WTC11 (cell line): ENCODE measurements around the gene RUSF1. TPM values are rescaled to one million over a fixed set of nuclear protein-coding genes. Genes with fewer than 3 reads are reported as not detected.
"Not testable (repeated sequence)": the region's sequence is repeated elsewhere in the genome, so short reads cannot be mapped to it uniquely, and the experiment has no call there.

Experiments
- ATAC-seq: fragments of 200-7000 bp; cut with Tn5 transposase; 2 replicates; pipeline ENCODE4 v1.10.0; 2021; ENCODE audit warnings: mild to moderate bottlenecking, moderate library complexity
- CTCF ChIA-PET: fragments of 300-600 bp; sonication (Branson Sonifier 250); formaldehyde crosslinking; loops from one replicate; lab custom pipeline; 2021; ENCODE audit warnings: antibody characterized with exemption; lab: Charles Lee
- POLR2A ChIA-PET: fragments of 350-600 bp; sonication (Branson Sonifier 250); formaldehyde crosslinking; loops from one replicate; lab custom pipeline; 2021; ENCODE audit warnings: antibody characterized with exemption; lab: Charles Lee
- DNase-seq: peaks from one replicate; pipeline ENCODE4 v3.0.0; 2021; ENCODE audit warnings: low spot score
- H3K27ac Mint-ChIP-seq: 2 replicates; pipeline ENCODE4 v1.8.0; 2021; ENCODE audit warnings: mixed read lengths
- H3K27me3 Mint-ChIP-seq: 2 replicates; pipeline ENCODE4 v1.8.0; 2021; ENCODE audit warnings: low read depth, mild to moderate bottlenecking, moderate library complexity, mixed read lengths
- H3K36me3 Mint-ChIP-seq: 2 replicates; pipeline ENCODE4 v1.8.0; 2021; ENCODE audit warnings: mixed read lengths
- H3K4me1 Mint-ChIP-seq: 2 replicates; pipeline ENCODE4 v1.8.0; 2022; ENCODE audit warnings: mixed read lengths
- H3K4me3 Mint-ChIP-seq: 2 replicates; pipeline ENCODE4 v1.8.0; 2021; ENCODE audit warnings: mild to moderate bottlenecking, moderate library complexity, mixed read lengths
- H3K9me3 Mint-ChIP-seq: 2 replicates; pipeline ENCODE4 v1.8.0; 2021; ENCODE audit warnings: mixed read lengths
- ELF4 ChIP-seq: sonication (generic); formaldehyde crosslinking; IDR thresholded peaks from 2 replicates; pipeline ENCODE4 v1.8.1; 2022; ENCODE audit warnings: low read depth, mild to moderate bottlenecking, moderate library complexity, missing genetic modification reagents
- ESRRA ChIP-seq: sonication (generic); formaldehyde crosslinking; IDR thresholded peaks from 2 replicates; pipeline ENCODE4 v1.8.1; 2022; ENCODE audit warnings: mild to moderate bottlenecking, missing genetic modification reagents, borderline replicate concordance
- FOXJ3 ChIP-seq: sonication (generic); formaldehyde crosslinking; IDR thresholded peaks from 2 replicates; pipeline ENCODE4 v1.9.0; 2021; ENCODE audit warnings: missing genetic modification reagents, mild to moderate bottlenecking, borderline replicate concordance
- TP53 ChIP-seq: sonication (generic); formaldehyde crosslinking; IDR thresholded peaks from 2 replicates; pipeline ENCODE4 v1.8.1; 2023; ENCODE audit warnings: mild to moderate bottlenecking, missing genetic modification reagents
- ZBTB21 ChIP-seq: sonication (generic); formaldehyde crosslinking; IDR thresholded peaks from 2 replicates; pipeline ENCODE4 v1.8.1; 2023; ENCODE audit warnings: mild to moderate bottlenecking, missing genetic modification reagents, borderline replicate concordance
- ZNF138 ChIP-seq: sonication (generic); formaldehyde crosslinking; conservative IDR thresholded peaks from 2 replicates; pipeline ENCODE4 v1.8.1; 2022; ENCODE audit warnings: mild to moderate bottlenecking, moderate library complexity, missing genetic modification reagents
- total RNA-seq: library from RNA; stranded (reverse); gene quantifications from 3 replicates; pipeline ENCODE4 v1.2.3, GENCODE V29; 2021
- TF ChIP-seq, protein P1 (sequence below): sonication (generic); formaldehyde crosslinking; IDR thresholded peaks from 2 replicates; pipeline ENCODE4 v1.8.0; 2023; ENCODE audit warnings: missing genetic modification reagents
- TF ChIP-seq, protein P2 (sequence below): fragments of 250-450 bp; sonication (Bioruptor Pico); IDR thresholded peaks from 2 replicates; pipeline ENCODE4 v1.9.0; 2021; ENCODE audit warnings: mild to moderate bottlenecking
- TF ChIP-seq, protein P3 (sequence below): sonication (generic); formaldehyde crosslinking; conservative IDR thresholded peaks from 2 replicates; pipeline ENCODE4 v1.8.1; 2023; ENCODE audit warnings: mild to moderate bottlenecking, low read depth, missing genetic modification reagents, moderate library complexity
- TF ChIP-seq, protein P4 (sequence below): fragments of 250-450 bp; sonication (Bioruptor Pico); IDR thresholded peaks from 2 replicates; pipeline ENCODE4 v1.9.0; 2021; ENCODE audit warnings: mild to moderate bottlenecking, borderline replicate concordance
- TF ChIP-seq, protein P5 (sequence below): sonication (generic); formaldehyde crosslinking; IDR thresholded peaks from 2 replicates; pipeline ENCODE4 v1.8.0; 2022; ENCODE audit warnings: missing genetic modification reagents
- TF ChIP-seq, protein P6 (sequence below): sonication (generic); formaldehyde crosslinking; IDR thresholded peaks from 2 replicates; pipeline ENCODE4 v1.8.1; 2023; ENCODE audit warnings: mild to moderate bottlenecking, missing genetic modification reagents
- TF ChIP-seq, protein P7 (sequence below): sonication (generic); formaldehyde crosslinking; IDR thresholded peaks from 2 replicates; pipeline ENCODE4 v1.8.1; 2023; ENCODE audit warnings: mild to moderate bottlenecking, missing genetic modification reagents, moderate library complexity

RUSF1 gene
- total RNA-seq, 1 experiment from 2014 or later = 35.9 TPM

DNA sequence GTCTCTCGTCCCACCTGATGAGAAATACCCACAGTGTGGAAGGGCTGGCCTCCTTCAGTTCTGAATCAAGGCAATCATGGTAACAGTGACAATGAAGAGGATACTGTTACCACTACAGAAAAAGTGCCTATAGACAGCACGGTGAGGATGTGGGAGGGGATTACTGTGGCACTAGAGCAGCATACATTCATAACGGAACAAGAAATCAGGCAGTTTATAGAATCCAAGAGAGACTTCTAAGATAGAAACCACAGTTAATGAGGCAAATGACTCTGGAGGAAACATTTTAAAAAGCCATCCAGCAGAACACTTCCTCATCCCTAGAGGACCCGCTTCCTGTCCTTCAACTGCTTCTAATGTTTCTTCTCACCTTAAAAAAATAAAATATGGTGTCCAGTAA is 2.7 kb downstream of the RUSF1 start:
- Mint-ChIP-seq H3K4me1 (peaks cover 39% of the 10 kb centered on the region), H3K9me3 (no peaks in the 10 kb centered on the region), H3K27me3 (no peaks in the 10 kb centered on the region), H3K4me3 (no peak overlapping the region), H3K36me3 (peaks cover under 1% of the 10 kb centered on the region; the same call in 1 of the 2 replicates), H3K27ac (no peak overlapping the region)
- TF ChIP-seq ZNF138 (CRISPR knock-in tag) (no peak), FOXJ3 (CRISPR knock-in tag) (no peak)
- TF ChIP-seq, protein P1, sequence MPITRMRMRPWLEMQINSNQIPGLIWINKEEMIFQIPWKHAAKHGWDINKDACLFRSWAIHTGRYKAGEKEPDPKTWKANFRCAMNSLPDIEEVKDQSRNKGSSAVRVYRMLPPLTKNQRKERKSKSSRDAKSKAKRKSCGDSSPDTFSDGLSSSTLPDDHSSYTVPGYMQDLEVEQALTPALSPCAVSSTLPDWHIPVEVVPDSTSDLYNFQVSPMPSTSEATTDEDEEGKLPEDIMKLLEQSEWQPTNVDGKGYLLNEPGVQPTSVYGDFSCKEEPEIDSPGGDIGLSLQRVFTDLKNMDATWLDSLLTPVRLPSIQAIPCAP (CRISPR knock-in tag) = no peak
- TF ChIP-seq, protein P2, sequence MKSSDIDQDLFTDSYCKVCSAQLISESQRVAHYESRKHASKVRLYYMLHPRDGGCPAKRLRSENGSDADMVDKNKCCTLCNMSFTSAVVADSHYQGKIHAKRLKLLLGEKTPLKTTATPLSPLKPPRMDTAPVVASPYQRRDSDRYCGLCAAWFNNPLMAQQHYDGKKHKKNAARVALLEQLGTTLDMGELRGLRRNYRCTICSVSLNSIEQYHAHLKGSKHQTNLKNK (CRISPR knock-in tag) = no peak
- ATAC-seq (no peak), DNase-seq (no peak)
- ChIA-PET CTCF (no interaction called here), POLR2A (no interaction called here)

DNA sequence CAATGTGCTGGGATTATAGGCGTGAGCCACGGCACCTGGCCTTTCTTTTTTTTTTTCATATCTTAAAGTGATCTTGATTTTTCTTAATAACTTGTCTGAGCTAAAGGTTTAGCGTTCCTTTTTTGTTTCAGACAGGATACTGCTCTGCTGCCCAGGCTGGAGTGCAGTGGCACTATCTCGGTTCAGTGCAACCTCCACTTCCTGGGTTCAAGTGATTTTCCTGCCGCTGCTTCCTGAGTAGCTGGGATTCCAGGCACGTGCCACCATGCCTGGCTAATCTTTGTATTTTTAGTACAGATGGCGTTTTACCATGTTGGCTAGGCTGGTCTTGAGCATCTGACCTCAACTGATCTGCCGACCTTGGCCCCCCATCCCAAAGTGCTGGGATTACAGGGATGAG is 4.0 kb downstream of the RUSF1 start:
- POLR2A ChIA-PET = no interaction called here

DNA sequence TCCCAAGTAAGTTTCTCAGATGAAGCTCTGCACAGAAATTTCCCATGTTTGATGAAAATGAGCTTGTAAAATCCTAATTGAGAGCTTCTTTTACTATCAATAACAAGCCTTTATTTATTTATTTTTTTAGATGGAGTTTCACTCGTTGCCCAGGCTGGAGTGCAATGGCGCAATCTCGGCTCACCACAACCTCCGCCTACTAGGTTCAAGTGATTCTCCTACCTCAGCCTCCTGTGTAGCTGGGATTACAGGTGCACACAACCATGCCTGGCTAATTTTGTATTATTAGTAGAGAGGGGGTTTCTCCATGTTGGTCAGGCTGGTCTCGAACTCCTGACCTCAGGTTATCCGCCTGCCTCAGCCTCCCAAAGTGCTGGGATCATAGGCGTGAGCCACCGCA is 4.6 kb downstream of the RUSF1 start:
- H3K4me3 Mint-ChIP-seq, H3K36me3 Mint-ChIP-seq, H3K9me3 Mint-ChIP-seq, DNase-seq, POLR2A ChIA-PET, H3K27me3 Mint-ChIP-seq, ATAC-seq, H3K27ac Mint-ChIP-seq: not testable (repeated sequence)
- CTCF ChIA-PET = interaction anchor here (1.0 to 2.0 kb wide), 3 partner anchors 29 to 45 kb away, joined by 3 to 7 read pairs (median 4); partner anchors contain the start of gene ARMC5
- H3K4me1 Mint-ChIP-seq = peaks cover 31% of the 10 kb centered on the region

More for the DNA sequence above, 4.0 kb downstream of the RUSF1 start:
- H3K27ac Mint-ChIP-seq = no peak overlapping the region
- no peak for DNase-seq
- H3K4me1 Mint-ChIP-seq = peaks cover 37% of the 10 kb centered on the region
- H3K9me3 Mint-ChIP-seq = no peaks in the 10 kb centered on the region
- CTCF ChIA-PET = interaction anchor here (1.0 to 2.0 kb wide), 3 partner anchors 29 to 46 kb away, joined by 3 to 7 read pairs (median 4); partner anchors contain the start of gene ARMC5
- ATAC-seq = no peak
- TF ChIP-seq ZBTB21 (CRISPR knock-in tag) (no peak), ESRRA (CRISPR knock-in tag) (no peak), ELF4 (CRISPR knock-in tag) (no peak), TP53 (CRISPR knock-in tag) (no peak)
- TF ChIP-seq, protein P3, sequence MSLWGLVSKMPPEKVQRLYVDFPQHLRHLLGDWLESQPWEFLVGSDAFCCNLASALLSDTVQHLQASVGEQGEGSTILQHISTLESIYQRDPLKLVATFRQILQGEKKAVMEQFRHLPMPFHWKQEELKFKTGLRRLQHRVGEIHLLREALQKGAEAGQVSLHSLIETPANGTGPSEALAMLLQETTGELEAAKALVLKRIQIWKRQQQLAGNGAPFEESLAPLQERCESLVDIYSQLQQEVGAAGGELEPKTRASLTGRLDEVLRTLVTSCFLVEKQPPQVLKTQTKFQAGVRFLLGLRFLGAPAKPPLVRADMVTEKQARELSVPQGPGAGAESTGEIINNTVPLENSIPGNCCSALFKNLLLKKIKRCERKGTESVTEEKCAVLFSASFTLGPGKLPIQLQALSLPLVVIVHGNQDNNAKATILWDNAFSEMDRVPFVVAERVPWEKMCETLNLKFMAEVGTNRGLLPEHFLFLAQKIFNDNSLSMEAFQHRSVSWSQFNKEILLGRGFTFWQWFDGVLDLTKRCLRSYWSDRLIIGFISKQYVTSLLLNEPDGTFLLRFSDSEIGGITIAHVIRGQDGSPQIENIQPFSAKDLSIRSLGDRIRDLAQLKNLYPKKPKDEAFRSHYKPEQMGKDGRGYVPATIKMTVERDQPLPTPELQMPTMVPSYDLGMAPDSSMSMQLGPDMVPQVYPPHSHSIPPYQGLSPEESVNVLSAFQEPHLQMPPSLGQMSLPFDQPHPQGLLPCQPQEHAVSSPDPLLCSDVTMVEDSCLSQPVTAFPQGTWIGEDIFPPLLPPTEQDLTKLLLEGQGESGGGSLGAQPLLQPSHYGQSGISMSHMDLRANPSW = no peak
- TF ChIP-seq, protein P4, sequence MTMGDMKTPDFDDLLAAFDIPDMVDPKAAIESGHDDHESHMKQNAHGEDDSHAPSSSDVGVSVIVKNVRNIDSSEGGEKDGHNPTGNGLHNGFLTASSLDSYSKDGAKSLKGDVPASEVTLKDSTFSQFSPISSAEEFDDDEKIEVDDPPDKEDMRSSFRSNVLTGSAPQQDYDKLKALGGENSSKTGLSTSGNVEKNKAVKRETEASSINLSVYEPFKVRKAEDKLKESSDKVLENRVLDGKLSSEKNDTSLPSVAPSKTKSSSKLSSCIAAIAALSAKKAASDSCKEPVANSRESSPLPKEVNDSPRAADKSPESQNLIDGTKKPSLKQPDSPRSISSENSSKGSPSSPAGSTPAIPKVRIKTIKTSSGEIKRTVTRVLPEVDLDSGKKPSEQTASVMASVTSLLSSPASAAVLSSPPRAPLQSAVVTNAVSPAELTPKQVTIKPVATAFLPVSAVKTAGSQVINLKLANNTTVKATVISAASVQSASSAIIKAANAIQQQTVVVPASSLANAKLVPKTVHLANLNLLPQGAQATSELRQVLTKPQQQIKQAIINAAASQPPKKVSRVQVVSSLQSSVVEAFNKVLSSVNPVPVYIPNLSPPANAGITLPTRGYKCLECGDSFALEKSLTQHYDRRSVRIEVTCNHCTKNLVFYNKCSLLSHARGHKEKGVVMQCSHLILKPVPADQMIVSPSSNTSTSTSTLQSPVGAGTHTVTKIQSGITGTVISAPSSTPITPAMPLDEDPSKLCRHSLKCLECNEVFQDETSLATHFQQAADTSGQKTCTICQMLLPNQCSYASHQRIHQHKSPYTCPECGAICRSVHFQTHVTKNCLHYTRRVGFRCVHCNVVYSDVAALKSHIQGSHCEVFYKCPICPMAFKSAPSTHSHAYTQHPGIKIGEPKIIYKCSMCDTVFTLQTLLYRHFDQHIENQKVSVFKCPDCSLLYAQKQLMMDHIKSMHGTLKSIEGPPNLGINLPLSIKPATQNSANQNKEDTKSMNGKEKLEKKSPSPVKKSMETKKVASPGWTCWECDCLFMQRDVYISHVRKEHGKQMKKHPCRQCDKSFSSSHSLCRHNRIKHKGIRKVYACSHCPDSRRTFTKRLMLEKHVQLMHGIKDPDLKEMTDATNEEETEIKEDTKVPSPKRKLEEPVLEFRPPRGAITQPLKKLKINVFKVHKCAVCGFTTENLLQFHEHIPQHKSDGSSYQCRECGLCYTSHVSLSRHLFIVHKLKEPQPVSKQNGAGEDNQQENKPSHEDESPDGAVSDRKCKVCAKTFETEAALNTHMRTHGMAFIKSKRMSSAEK = no peak
- TF ChIP-seq, protein P5, sequence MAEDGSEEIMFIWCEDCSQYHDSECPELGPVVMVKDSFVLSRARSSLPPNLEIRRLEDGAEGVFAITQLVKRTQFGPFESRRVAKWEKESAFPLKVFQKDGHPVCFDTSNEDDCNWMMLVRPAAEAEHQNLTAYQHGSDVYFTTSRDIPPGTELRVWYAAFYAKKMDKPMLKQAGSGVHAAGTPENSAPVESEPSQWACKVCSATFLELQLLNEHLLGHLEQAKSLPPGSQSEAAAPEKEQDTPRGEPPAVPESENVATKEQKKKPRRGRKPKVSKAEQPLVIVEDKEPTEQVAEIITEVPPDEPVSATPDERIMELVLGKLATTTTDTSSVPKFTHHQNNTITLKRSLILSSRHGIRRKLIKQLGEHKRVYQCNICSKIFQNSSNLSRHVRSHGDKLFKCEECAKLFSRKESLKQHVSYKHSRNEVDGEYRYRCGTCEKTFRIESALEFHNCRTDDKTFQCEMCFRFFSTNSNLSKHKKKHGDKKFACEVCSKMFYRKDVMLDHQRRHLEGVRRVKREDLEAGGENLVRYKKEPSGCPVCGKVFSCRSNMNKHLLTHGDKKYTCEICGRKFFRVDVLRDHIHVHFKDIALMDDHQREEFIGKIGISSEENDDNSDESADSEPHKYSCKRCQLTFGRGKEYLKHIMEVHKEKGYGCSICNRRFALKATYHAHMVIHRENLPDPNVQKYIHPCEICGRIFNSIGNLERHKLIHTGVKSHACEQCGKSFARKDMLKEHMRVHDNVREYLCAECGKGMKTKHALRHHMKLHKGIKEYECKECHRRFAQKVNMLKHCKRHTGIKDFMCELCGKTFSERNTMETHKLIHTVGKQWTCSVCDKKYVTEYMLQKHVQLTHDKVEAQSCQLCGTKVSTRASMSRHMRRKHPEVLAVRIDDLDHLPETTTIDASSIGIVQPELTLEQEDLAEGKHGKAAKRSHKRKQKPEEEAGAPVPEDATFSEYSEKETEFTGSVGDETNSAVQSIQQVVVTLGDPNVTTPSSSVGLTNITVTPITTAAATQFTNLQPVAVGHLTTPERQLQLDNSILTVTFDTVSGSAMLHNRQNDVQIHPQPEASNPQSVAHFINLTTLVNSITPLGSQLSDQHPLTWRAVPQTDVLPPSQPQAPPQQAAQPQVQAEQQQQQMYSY = no peak
- TF ChIP-seq, protein P6, sequence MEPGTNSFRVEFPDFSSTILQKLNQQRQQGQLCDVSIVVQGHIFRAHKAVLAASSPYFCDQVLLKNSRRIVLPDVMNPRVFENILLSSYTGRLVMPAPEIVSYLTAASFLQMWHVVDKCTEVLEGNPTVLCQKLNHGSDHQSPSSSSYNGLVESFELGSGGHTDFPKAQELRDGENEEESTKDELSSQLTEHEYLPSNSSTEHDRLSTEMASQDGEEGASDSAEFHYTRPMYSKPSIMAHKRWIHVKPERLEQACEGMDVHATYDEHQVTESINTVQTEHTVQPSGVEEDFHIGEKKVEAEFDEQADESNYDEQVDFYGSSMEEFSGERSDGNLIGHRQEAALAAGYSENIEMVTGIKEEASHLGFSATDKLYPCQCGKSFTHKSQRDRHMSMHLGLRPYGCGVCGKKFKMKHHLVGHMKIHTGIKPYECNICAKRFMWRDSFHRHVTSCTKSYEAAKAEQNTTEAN (CRISPR knock-in tag) = no peak
- TF ChIP-seq, protein P7, sequence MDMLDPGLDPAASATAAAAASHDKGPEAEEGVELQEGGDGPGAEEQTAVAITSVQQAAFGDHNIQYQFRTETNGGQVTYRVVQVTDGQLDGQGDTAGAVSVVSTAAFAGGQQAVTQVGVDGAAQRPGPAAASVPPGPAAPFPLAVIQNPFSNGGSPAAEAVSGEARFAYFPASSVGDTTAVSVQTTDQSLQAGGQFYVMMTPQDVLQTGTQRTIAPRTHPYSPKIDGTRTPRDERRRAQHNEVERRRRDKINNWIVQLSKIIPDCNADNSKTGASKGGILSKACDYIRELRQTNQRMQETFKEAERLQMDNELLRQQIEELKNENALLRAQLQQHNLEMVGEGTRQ (CRISPR knock-in tag) = no peak
- H3K27me3 Mint-ChIP-seq = no peaks in the 10 kb centered on the region
- H3K4me3 Mint-ChIP-seq = no peak overlapping the region
- peaks cover 5% of the 10 kb centered on the region; the same call in 1 of the 2 replicates for H3K36me3 Mint-ChIP-seq
